ENCODE measurements around the gene MBOAT1.

- TF ChIP-seq, protein P1, sequence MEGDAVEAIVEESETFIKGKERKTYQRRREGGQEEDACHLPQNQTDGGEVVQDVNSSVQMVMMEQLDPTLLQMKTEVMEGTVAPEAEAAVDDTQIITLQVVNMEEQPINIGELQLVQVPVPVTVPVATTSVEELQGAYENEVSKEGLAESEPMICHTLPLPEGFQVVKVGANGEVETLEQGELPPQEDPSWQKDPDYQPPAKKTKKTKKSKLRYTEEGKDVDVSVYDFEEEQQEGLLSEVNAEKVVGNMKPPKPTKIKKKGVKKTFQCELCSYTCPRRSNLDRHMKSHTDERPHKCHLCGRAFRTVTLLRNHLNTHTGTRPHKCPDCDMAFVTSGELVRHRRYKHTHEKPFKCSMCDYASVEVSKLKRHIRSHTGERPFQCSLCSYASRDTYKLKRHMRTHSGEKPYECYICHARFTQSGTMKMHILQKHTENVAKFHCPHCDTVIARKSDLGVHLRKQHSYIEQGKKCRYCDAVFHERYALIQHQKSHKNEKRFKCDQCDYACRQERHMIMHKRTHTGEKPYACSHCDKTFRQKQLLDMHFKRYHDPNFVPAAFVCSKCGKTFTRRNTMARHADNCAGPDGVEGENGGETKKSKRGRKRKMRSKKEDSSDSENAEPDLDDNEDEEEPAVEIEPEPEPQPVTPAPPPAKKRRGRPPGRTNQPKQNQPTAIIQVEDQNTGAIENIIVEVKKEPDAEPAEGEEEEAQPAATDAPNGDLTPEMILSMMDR (conservative IDR thresholded peaks at IDR 0.05) = no peak
- no peak for TF ChIP-seq EZH2 (IDR thresholded peaks at IDR 0.05; ENCODE audit: low read depth)
Measured at GRCh38 chr6:20230401-20231119, 18.3 kb upstream of the MBOAT1 start.
